Smooth muscle cell (in vitro differentiated cells): ENCODE data around the gene SLC5A6. TPM values are rescaled to one million over a fixed set of nuclear protein-coding genes. Genes with fewer than 3 reads are reported as not detected.

Source experiments
- DNase-seq: peaks from one replicate; lab custom pipeline; 2025; ENCODE audit not compliant: unreplicated experiment; lab: John Stamatoyannopoulos, UW
- H2AFZ ChIP-seq: fragments of 200-600 bp; sonication (generic); 2 replicates; pipeline ENCODE4 v1.6.0; 2016; ENCODE audit warnings: antibody characterized with exemption, low read depth, mild to moderate bottlenecking
- H3F3A ChIP-seq: fragments of 200-600 bp; sonication (generic); 2 replicates; pipeline ENCODE4 v1.6.0; 2017; ENCODE audit warnings: antibody characterized with exemption, low read depth
- H3K27ac ChIP-seq: fragments of 200-600 bp; sonication (generic); 2 replicates; pipeline ENCODE4 v1.5.1; 2016; ENCODE audit warnings: low read depth, mild to moderate bottlenecking
- H3K27me3 ChIP-seq: fragments of 200-600 bp; sonication (generic); 2 replicates; pipeline ENCODE4 v1.6.1; 2016; ENCODE audit warnings: low read depth, mild to moderate bottlenecking
- H3K36me3 ChIP-seq: fragments of 200-600 bp; sonication (generic); 2 replicates; pipeline ENCODE4 v1.5.1; 2016; ENCODE audit warnings: low read depth
- H3K4me1 ChIP-seq: fragments of 200-600 bp; sonication (generic); 2 replicates; pipeline ENCODE4 v1.5.1; 2016; ENCODE audit warnings: low read depth
- H3K4me2 ChIP-seq: fragments of 200-600 bp; sonication (generic); 2 replicates; pipeline ENCODE4 v1.6.0; 2016; ENCODE audit warnings: mild to moderate bottlenecking
- H3K4me3 ChIP-seq: fragments of 200-600 bp; sonication (generic); 2 replicates; pipeline ENCODE4 v1.5.1; 2016; ENCODE audit warnings: mild to moderate bottlenecking
- H3K79me2 ChIP-seq: fragments of 200-600 bp; sonication (generic); 2 replicates; pipeline ENCODE4 v1.6.0; 2016; ENCODE audit warnings: low read depth, mild to moderate bottlenecking
- H3K9ac ChIP-seq: fragments of 200-600 bp; sonication (generic); 2 replicates; pipeline ENCODE4 v1.6.0; 2016; ENCODE audit warnings: low read depth
- H3K9me3 ChIP-seq: fragments of 200-600 bp; sonication (generic); replicated peaks from 2 replicates; pipeline ENCODE4 v1.5.1; 2016; ENCODE audit warnings: low read depth
- H4K20me1 ChIP-seq: fragments of 200-600 bp; sonication (generic); 2 replicates; pipeline ENCODE4 v1.6.0; 2016; ENCODE audit warnings: low read depth
- WGBS: methylation state at CpG from one replicate; pipeline ENCODE4 v1.1.7; 2016; ENCODE audit warnings: low lambda C conversion rate; 5-methylcytosine and 5-hydroxymethylcytosine counted together
- polyA plus RNA-seq: library from polyadenylated mRNA; unstranded; fragments of >200 nt; fragmentation: Nextera tagmentation; extraction: Ambion mirVana; gene quantifications from 2 replicates; pipeline ENCODE4 v1.2.1, GENCODE V29; 2016
- total RNA-seq: library from RNA; depleted of rRNA; stranded (reverse); fragments of >200 nt; gene quantifications from 2 replicates; pipeline ENCODE4 v1.2.3, GENCODE V29; 2014
- TF ChIP-seq, protein P1 (sequence below): fragments of 200-600 bp; sonication (generic); IDR thresholded peaks from 2 replicates; pipeline ENCODE4 v1.5.1; 2017; ENCODE audit warnings: borderline replicate concordance, mild to moderate bottlenecking, antibody characterized with exemption; ENCODE audit not compliant: insufficient read depth, poor library complexity, severe bottlenecking

Gene SLC5A6
- total and polyA plus RNA-seq, 2 experiments from 2014 or later = 25.7 to 32.3 TPM

DNA sequence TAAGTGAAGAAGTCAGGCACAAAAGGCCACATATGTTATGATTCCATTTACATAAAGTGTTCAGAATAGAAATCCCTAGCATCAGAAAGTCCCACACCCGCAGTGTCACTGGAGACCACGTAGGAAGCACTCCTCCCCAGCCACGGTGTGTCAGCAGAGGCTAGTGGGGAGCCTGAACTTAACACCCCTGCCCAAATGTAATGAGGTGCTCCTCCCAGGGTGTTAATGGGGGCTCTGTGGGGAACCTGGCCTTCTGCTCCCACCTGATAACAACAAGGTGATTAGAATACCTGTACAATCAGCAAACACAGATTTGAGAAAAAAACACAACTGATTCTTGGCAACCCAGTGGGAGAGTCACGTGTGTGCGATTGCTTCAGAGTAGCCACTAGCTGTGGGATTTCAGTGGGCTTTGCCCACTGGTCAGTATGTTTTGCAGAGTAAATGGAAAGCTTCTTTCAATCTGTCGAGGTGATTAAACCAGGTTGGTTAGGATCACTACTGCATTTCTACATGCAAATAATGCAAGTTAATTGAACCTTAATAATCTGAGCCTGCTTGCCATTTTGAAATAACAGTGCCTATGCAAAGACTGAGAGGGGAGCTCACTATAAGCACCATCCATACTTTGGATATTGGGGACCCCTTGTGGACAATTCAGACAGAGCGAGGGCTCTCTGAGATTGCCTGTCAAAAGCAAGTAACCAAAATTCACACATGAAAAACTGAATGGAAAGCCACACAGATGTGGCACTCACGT lies 20.8 kb downstream of the SLC5A6 start:
- WGBS = 56% methylated on average over 8 of the region's 8 CpGs
- H4K20me1 ChIP-seq = no peaks in the 10 kb centered on the region
- no peaks in the 10 kb centered on the region for H3K36me3 ChIP-seq
- DNase-seq = no peak
- no peak overlapping the region for H3K4me3 ChIP-seq
- no peaks in the 10 kb centered on the region for H3F3A ChIP-seq
- no peaks in the 10 kb centered on the region for H3K27me3 ChIP-seq
- no peaks in the 10 kb centered on the region for H3K79me2 ChIP-seq
- no peaks in the 10 kb centered on the region for H3K9me3 ChIP-seq
- H3K4me1 ChIP-seq = no peaks in the 10 kb centered on the region
- H3K9ac ChIP-seq = no peak overlapping the region
- TF ChIP-seq, protein P1, sequence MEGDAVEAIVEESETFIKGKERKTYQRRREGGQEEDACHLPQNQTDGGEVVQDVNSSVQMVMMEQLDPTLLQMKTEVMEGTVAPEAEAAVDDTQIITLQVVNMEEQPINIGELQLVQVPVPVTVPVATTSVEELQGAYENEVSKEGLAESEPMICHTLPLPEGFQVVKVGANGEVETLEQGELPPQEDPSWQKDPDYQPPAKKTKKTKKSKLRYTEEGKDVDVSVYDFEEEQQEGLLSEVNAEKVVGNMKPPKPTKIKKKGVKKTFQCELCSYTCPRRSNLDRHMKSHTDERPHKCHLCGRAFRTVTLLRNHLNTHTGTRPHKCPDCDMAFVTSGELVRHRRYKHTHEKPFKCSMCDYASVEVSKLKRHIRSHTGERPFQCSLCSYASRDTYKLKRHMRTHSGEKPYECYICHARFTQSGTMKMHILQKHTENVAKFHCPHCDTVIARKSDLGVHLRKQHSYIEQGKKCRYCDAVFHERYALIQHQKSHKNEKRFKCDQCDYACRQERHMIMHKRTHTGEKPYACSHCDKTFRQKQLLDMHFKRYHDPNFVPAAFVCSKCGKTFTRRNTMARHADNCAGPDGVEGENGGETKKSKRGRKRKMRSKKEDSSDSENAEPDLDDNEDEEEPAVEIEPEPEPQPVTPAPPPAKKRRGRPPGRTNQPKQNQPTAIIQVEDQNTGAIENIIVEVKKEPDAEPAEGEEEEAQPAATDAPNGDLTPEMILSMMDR = peak; percentile 60
- no peak overlapping the region for H2AFZ ChIP-seq
- no peak overlapping the region for H3K27ac ChIP-seq
- H3K4me2 ChIP-seq = no peak overlapping the region

- no peak for DNase-seq
Measured at GRCh38 chr2:27189989-27190388, 22.1 kb downstream of the SLC5A6 start.

GRCh38 chr2:27186613-27187345 lies 25.3 kb downstream of the SLC5A6 start:
- no peak overlapping the region for H2AFZ ChIP-seq
- no peak overlapping the region for H3K4me3 ChIP-seq
- 76% methylated on average over 6 of the region's 6 CpGs for WGBS
- no peaks in the 10 kb centered on the region for H3K27me3 ChIP-seq
- H3K36me3 ChIP-seq = no peaks in the 10 kb centered on the region
- no peaks in the 10 kb centered on the region for H3K9me3 ChIP-seq
- no peak overlapping the region for H3K9ac ChIP-seq
- no peak for DNase-seq
- peaks cover 5% of the 10 kb centered on the region for H3F3A ChIP-seq
- TF ChIP-seq, protein P1 = no peak
- no peaks in the 10 kb centered on the region for H3K4me1 ChIP-seq
- no peaks in the 10 kb centered on the region for H4K20me1 ChIP-seq
- H3K27ac ChIP-seq = no peak overlapping the region
- no peaks in the 10 kb centered on the region for H3K79me2 ChIP-seq
- H3K4me2 ChIP-seq = no peak overlapping the region

More at GRCh38 chr2:27189989-27190388, 22.1 kb downstream of the SLC5A6 start:
- 89% methylated on average over 8 of the region's 8 CpGs for WGBS
- Histone ChIP-seq H3K79me2 (no peaks in the 10 kb centered on the region), H3F3A (no peaks in the 10 kb centered on the region), H3K9me3 (no peaks in the 10 kb centered on the region), H3K27ac (no peak overlapping the region), H3K4me2 (no peak overlapping the region), H3K27me3 (no peaks in the 10 kb centered on the region), H3K4me1 (no peaks in the 10 kb centered on the region), H2AFZ (no peak overlapping the region), H3K4me3 (no peak overlapping the region), H4K20me1 (no peaks in the 10 kb centered on the region), H3K36me3 (no peaks in the 10 kb centered on the region), H3K9ac (no peak overlapping the region)
- TF ChIP-seq, protein P1 = no peak
